ENCODE results near the gene C18orf63.

DNA sequence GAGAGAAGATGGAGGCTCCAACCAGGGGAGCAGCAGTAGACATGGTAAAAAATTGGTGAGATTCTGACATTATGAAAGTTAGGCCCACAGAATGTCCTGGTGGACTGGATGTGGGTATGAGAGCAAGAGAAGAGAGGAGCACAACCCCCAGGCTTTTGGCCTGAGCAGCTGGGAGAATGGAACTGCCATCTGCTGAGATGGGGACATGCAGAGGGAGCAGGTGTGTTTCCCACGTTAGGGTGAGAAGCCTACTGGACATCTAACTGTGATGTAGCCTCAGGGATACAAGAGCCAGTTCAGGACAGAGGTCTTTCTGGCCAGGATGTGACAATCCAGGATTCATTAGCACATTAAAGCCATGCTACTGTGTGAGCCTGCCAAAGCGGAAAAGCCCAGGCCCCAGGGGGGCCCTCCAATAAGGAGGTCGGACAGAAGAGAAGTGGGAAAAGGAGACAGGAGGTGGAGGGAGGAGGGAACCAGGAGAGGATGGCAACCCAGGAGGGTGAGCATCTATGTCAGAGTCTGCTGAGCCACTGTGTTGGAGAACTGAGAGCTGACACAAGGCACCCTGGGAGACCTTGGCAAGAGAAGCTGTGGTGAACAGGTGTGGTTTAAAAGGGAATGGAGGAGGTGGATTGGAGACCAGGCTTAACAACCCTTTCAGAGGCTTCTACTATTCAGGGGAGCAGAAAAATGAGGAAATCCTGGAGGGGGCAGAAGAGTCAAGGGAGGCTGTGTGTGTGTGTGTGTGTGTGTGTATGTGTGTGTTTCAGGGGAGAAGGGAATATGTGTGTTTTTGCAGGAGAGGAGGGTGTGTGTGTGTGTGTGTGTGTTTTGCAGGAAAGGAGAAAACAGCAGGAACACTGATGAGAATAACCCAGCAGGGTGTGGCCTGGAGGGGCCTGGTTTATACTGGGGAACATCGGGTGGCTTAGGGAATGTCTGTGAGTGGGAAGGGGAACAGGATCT is 34.3 kb upstream of the C18orf63 start:
- no peak for TF ChIP-seq EP300 (IDR thresholded peaks at IDR 0.05)
- TF ChIP-seq, protein P1, sequence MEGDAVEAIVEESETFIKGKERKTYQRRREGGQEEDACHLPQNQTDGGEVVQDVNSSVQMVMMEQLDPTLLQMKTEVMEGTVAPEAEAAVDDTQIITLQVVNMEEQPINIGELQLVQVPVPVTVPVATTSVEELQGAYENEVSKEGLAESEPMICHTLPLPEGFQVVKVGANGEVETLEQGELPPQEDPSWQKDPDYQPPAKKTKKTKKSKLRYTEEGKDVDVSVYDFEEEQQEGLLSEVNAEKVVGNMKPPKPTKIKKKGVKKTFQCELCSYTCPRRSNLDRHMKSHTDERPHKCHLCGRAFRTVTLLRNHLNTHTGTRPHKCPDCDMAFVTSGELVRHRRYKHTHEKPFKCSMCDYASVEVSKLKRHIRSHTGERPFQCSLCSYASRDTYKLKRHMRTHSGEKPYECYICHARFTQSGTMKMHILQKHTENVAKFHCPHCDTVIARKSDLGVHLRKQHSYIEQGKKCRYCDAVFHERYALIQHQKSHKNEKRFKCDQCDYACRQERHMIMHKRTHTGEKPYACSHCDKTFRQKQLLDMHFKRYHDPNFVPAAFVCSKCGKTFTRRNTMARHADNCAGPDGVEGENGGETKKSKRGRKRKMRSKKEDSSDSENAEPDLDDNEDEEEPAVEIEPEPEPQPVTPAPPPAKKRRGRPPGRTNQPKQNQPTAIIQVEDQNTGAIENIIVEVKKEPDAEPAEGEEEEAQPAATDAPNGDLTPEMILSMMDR (IDR thresholded peaks at IDR 0.05): no peak
